Measurements from ENCODE around the gene NRIP1.

DNA sequence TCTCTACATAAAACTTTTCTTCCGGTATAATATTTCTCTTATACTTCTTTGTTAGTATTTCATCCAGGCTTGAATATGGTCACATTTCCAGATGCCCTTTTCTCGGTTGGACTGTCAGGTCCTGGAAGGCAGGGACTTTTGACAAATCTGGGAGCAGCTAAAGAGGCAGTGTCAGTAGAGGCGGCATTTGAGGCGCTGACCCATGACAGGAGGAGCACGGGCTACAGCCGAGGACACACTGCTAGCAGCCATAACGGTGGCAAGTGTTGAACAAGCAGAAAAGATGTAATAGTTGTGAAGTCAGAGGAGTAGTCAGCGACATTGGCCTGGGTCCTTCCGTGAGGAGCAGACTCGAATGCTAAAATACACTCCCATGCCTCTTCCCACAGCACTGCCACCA is 14.5 kb upstream of the NRIP1 start:
- TF ChIP-seq, protein P1, sequence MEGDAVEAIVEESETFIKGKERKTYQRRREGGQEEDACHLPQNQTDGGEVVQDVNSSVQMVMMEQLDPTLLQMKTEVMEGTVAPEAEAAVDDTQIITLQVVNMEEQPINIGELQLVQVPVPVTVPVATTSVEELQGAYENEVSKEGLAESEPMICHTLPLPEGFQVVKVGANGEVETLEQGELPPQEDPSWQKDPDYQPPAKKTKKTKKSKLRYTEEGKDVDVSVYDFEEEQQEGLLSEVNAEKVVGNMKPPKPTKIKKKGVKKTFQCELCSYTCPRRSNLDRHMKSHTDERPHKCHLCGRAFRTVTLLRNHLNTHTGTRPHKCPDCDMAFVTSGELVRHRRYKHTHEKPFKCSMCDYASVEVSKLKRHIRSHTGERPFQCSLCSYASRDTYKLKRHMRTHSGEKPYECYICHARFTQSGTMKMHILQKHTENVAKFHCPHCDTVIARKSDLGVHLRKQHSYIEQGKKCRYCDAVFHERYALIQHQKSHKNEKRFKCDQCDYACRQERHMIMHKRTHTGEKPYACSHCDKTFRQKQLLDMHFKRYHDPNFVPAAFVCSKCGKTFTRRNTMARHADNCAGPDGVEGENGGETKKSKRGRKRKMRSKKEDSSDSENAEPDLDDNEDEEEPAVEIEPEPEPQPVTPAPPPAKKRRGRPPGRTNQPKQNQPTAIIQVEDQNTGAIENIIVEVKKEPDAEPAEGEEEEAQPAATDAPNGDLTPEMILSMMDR (optimal IDR thresholded peaks at IDR 0.05 in 1 of 3, IDR thresholded peaks at IDR 0.05 in 1 of 3, conservative IDR thresholded peaks at IDR 0.05 in 1 of 3; ENCODE audit: extremely low read depth in 1 of 3, insufficient read depth in 2 of 3, low read length in 3 of 3): no peak
- TF ChIP-seq EZH2 (IDR thresholded peaks at IDR 0.05; ENCODE audit: low read length): no peak
